NK-92 (cell line): ENCODE data around the gene SH2B3.
"Not testable (repeated sequence)": the region's sequence is repeated elsewhere in the genome, so short reads cannot be mapped to it uniquely, and the experiment has no call there.

Experiments
- DNase-seq: peaks from one replicate; lab custom pipeline; 2025; ENCODE audit not compliant: unreplicated experiment; lab: John Stamatoyannopoulos, UW

The SH2B3 gene

DNA sequence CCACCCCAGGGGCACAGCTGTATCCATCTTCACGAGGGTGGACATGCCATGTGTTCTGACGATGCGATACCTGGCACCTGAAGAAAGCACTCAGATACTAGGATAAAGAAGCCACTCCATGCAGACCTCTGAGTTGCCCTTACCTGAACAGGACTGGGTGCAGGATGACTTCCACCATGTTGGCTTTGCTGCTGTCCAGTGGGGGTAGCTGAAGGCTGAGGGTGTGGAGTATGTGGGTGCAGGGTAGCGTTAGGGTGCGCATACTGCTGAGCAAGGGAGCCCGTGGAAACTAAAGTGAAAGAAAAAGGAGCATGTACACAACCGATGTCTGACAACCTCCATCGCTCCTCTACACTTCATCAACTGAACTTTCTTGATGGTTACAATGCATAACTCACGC, 51.3 kb downstream of the SH2B3 start:
- DNase-seq = no peak

DNA sequence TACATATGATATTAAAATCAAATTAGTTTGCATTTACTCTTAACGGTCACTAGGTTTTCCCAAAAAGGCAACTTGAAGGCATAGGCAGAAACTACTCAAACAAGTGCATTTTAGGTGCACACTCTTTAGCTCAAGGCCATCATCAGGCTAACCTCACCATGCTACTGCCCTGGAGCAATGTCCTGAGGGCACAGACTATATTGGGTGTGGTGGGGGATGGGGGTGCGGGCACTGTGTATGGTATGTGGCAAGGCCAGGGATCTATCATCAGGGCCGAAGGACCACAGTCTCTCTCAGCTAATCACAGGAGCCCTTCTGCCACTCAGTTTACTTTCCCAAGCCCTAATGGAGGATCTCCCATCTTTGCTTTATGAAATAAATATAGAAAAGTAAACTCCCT, 51.9 kb downstream of the SH2B3 start:
- DNase-seq = no peak

- DNase-seq = no peak
These were observed 52.9 kb downstream of the SH2B3 start for GRCh38 chr12:111458546-111459172.

DNA sequence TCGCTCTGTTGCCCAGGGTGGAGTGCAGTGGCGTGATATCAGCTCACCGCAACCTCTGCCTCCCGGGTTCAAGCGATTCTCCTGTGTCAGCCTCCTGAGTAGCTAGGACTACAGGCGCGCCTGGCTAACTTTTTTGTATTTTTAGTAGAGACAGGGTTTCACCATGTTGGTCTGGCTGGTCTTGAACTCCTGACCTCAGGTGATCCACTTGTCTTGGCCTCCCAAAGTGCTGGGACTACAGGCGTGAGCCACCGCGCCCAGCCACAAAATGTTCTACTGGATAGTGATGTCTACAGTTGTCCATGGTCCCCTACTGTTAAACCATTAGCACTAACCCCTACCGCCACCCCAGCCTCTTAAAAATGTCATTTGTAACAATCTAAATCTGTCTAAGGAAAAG, 54.4 kb downstream of the SH2B3 start:
- DNase-seq = not testable (repeated sequence)

GRCh38 chr12:111462210-111462769, 56.6 kb downstream of the SH2B3 start:
- no peak for DNase-seq

DNA sequence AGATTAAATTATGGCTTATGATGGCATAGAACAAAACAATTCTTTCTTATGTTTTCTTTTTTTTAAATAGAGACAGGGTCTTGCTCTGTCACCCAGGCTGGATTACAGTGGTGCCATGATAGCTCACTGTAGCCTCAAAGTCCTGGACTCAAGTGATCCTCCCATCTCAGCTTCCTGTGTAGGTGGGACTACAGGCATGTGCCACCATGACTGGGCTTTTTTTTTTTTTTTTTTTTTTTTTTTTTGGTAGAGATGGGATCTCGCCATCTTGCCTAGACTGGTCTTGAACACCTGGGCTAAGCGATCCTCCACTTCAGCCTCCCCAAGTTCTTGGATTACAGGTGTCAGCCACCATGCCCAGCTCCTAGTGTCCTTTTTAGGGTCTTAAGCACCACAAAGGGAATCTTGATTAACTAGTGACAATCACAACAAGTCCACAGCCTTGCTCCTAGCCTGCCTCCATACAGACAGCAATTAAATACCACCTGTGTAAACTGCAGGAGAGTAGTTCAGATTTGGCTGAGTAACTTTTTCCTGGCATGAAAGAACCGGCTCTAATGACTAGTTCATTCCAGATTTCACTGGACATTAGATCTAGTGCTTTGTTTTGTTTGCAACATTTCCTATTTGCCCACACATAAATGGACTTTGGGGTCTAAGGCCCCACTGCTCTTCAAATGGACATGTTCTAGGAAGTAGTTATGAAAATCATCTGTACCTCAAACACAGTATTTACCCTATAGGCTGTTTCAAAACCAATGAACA, 61.6 kb downstream of the SH2B3 start:
- no peak for DNase-seq

DNA sequence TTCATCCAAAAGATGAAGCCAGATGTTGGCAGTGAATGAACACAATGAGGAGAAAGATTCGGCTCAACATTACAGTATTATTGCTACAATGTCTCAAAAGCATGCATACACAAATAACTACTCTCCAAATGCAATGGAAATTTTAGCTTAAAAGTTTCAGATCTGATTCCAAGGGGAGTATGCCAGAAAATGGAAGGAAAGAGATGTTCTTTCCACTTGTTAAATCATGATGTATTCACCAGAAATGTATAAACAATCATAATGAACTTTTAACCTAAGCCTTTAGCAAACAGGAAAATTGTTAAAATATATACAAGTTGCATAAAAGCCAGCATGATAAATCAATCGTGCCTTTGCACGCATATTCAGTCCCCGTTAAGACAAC, 62.1 kb downstream of the SH2B3 start:
- no peak for DNase-seq

GRCh38 chr12:111469401-111469800, 63.7 kb downstream of the SH2B3 start:
- DNase-seq = no peak

DNA sequence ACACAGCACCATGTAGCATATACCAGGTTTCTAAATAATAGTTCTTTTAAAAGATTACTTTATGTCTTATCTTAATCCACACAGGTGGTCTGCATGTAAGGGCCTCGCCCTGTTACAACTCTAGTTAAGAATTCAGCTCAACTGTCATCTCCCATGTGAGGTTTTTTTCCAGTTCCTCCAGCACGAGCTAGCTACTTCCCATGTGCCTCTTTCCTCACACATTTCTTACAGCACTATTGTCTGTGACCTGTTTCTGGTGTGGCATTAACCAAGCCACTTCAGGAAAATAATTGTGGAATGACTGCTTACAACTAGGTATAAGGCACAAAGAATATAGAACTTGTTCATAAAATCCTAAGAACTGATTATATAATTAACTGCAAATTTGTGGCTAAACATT, 65.5 kb downstream of the SH2B3 start:
- no peak for DNase-seq

DNA sequence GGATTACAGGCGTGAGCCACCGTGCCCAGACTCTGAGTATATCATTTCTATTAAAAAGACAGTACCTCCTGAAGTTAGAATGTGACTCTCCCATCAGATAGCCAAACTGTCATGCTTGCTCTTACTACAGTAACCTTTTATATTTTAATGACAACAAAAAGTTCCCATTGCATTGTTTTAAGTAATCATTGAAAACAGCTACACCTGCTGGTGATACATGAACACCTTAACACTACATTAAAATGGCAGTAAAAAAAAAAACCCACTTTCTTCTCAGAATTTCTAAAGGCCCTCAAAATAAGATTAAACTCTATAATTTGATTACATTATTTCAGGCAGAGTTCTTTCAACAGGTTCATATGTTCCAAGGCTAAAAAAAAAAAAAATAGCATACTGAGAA, 76.7 kb downstream of the SH2B3 start:
- no peak for DNase-seq

GRCh38 chr12:111488271-111488670, 82.5 kb downstream of the SH2B3 start:
- DNase-seq = no peak

DNA sequence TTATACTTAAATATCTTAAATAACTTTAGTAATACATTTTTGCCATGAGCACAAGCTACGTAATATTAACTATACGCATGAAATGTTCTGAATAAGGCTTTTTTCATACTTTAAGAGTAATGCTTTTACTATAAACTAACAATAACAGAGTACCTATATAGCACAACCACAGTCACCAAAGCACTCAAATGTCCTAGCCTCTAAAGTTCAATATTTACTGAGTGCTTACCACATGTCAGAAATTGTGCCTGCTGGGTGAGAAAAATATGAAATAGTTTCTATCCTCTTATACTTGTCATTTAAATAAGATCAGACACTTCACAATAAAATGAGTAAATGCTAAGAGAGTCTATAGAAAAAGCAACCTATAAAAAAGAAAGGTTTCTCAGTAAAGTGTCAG, 83.1 kb downstream of the SH2B3 start:
- DNase-seq = no peak

DNA sequence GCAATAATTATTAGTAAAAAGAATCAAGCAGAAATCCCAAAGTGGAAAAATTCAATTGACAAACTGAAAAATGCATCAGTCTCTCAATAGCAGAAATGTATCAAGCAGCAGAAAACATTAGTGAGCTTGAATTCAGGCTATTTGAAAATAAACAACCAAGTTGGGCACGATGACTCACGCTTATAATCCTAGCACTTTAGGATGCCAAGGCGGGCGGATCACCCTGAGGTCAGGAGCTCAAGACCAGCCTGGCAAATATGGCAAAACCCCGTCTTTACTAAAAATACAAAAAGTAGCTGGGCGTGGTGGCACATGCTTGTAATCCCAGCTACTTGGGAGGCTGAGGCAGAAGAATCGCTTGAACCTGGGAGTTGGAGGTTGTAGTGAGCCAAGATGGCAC, 87.3 kb downstream of the SH2B3 start:
- DNase-seq = not testable (repeated sequence)

GRCh38 chr12:111494676-111495075, 89.0 kb downstream of the SH2B3 start:
- DNase-seq = no peak
